ENCODE results near the gene SEL1L3.

GRCh38 chr4:25875281-25875745 is 12.5 kb upstream of the SEL1L3 start:
- no peak for TF ChIP-seq POLR2AphosphoS5 (IDR thresholded peaks at IDR 0.05)
- TF ChIP-seq EP300 (IDR thresholded peaks at IDR 0.05), result no peak
- no peak for TF ChIP-seq CTCF (IDR thresholded peaks at IDR 0.05)
- TF ChIP-seq POLR2A (IDR thresholded peaks at IDR 0.05), result no peak

All from sigmoid colon (tissue), 4 donors.